Esophagus muscularis mucosa (tissue), 4 donors: ENCODE results near the gene TNIP3. TPM values are rescaled to one million over a fixed set of nuclear protein-coding genes. Genes with fewer than 3 reads are reported as not detected.

Experiments
- DNase-seq: peaks from one replicate; pipeline ENCODE4 v3.0.0-alpha.2; 2017; ENCODE audit errors: extremely low spot score
- H3K27ac ChIP-seq, 4 donors: fragments of 200-600 bp; sonication (generic); replicated peaks in 1 of 4; 1 replicate in 3 of 4; 2 replicates in 1 of 4; pipeline ENCODE4 v1.5.1; 2016 to 2019; ENCODE audit warnings: mild to moderate bottlenecking in 1 of 4
- H3K27me3 ChIP-seq, 4 donors: fragments of 200-600 bp; sonication (generic); one replicate each; pipeline versions ENCODE4 v1.5.1 to v1.6.0; 2016 to 2019
- H3K36me3 ChIP-seq, 4 donors: fragments of 200-600 bp; sonication (generic); one replicate each; pipeline ENCODE4 v1.5.1; 2016 to 2019
- H3K4me1 ChIP-seq, 4 donors: fragments of 200-600 bp; sonication (generic); one replicate each; pipeline ENCODE4 v1.5.1; 2016 to 2019
- H3K4me3 ChIP-seq, 4 donors: fragments of 200-600 bp; sonication (generic); 1 replicate in 2 of 4; 2 replicates in 2 of 4; pipeline ENCODE4 v1.5.1; 2016 to 2019; ENCODE audit warnings: mild to moderate bottlenecking in 4 of 4, moderate library complexity in 1 of 4
- H3K9me3 ChIP-seq, 4 donors: fragments of 200-600 bp; sonication (generic); 1 replicate in 3 of 4; 2 replicates in 1 of 4; pipeline ENCODE4 v1.5.1; 2016 to 2019
- CTCF ChIP-seq, 3 experiments: fragments of 200-600 bp in 2 of 3; fragments of 450-650 bp in 1 of 3; sonication (generic) in 2 of 3; IDR thresholded peaks; one replicate each; pipeline ENCODE4 v1.5.1; 2017 to 2019; ENCODE audit warnings: antibody characterized with exemption in 3 of 3, mild to moderate bottlenecking in 2 of 3, moderate library complexity in 1 of 3
- EP300 ChIP-seq: sonication (generic); formaldehyde crosslinking; IDR thresholded peaks from one replicate; pipeline ENCODE4 v1.6.1; 2017; ENCODE audit warnings: antibody characterized with exemption
- POLR2A ChIP-seq: fragments of 450-650 bp; IDR thresholded peaks from one replicate; pipeline ENCODE4 v1.6.1; 2017; ENCODE audit warnings: antibody characterized with exemption, moderate library complexity, mild to moderate bottlenecking, low read depth
- POLR2AphosphoS5 ChIP-seq, 2 donors: sonication (generic); formaldehyde crosslinking; IDR thresholded peaks; one replicate each; pipeline ENCODE4 v1.6.1; 2017; ENCODE audit warnings: antibody characterized with exemption in 2 of 2
- WGBS: methylation state at CpG from one replicate; pipeline ENCODE4 v1.1.5; 2018; 5-methylcytosine and 5-hydroxymethylcytosine counted together
- intact Hi-C: fragments of 100-400 bp; cut with DNase I; formaldehyde crosslinking; loops from one replicate; pipeline ENCODE4 v1.15.1; 2023
- total RNA-seq, 4 donors: library from RNA; depleted of rRNA; stranded (reverse); fragments of >200 nt; gene quantifications; one replicate each; pipeline versions ENCODE4 v1.1.0 to v1.2.1, GENCODE V29; 2016

The TNIP3 gene
- total RNA-seq, 4 donors from 2014 or later: 2.2 TPM; not detected in 3

GRCh38 chr4:121182296-121182695 lies 18.2 kb upstream of the TNIP3 start:
- H3K4me1 ChIP-seq: no peaks in the 10 kb centered on the region
- no peaks in the 10 kb centered on the region for H3K9me3 ChIP-seq
- WGBS: 50% methylated on average over 3 of the region's 3 CpGs
- TF ChIP-seq POLR2AphosphoS5 (IDR thresholded peaks at IDR 0.05) (no peak), EP300 (no peak), CTCF (IDR thresholded peaks at IDR 0.05) (no peak), POLR2A (no peak)
- no peak for DNase-seq
- no peaks in the 10 kb centered on the region for H3K27me3 ChIP-seq
- intact Hi-C loops: no loop called here
- no peak overlapping the region for H3K4me3 ChIP-seq
- no peak overlapping the region for H3K27ac ChIP-seq
- no peaks in the 10 kb centered on the region for H3K36me3 ChIP-seq

- Histone ChIP-seq H3K9me3 (no peaks in the 10 kb centered on the region), H3K27me3 (no peaks in the 10 kb centered on the region), H3K4me3 (no peak overlapping the region), H3K36me3 (no peaks in the 10 kb centered on the region), H3K27ac (no peak overlapping the region), H3K4me1 (no peaks in the 10 kb centered on the region)
- intact Hi-C loops: no loop called here
- DNase-seq: no peak
- 92% methylated on average over 1 of the region's 1 CpG for WGBS
- no peak for TF ChIP-seq POLR2A
- TF ChIP-seq EP300: no peak
- TF ChIP-seq POLR2AphosphoS5 (IDR thresholded peaks at IDR 0.05): no peak
- no peak for TF ChIP-seq CTCF (IDR thresholded peaks at IDR 0.05)
These were observed 17.4 kb upstream of the TNIP3 start for GRCh38 chr4:121181493-121181892.

- 86% methylated on average over 3 of the region's 3 CpGs for WGBS
- intact Hi-C loops: no loop called here
- H3K36me3 ChIP-seq: no peaks in the 10 kb centered on the region
- no peak for DNase-seq
- no peaks in the 10 kb centered on the region for H3K27me3 ChIP-seq
- no peaks in the 10 kb centered on the region for H3K4me1 ChIP-seq
- H3K27ac ChIP-seq: no peak overlapping the region
- H3K4me3 ChIP-seq: no peak overlapping the region
- TF ChIP-seq EP300 (no peak), POLR2AphosphoS5 (IDR thresholded peaks at IDR 0.05) (no peak), CTCF (IDR thresholded peaks at IDR 0.05) (no peak), POLR2A (no peak)
- H3K9me3 ChIP-seq: no peaks in the 10 kb centered on the region
These were observed 16.4 kb upstream of the TNIP3 start for GRCh38 chr4:121180558-121180957.

DNA sequence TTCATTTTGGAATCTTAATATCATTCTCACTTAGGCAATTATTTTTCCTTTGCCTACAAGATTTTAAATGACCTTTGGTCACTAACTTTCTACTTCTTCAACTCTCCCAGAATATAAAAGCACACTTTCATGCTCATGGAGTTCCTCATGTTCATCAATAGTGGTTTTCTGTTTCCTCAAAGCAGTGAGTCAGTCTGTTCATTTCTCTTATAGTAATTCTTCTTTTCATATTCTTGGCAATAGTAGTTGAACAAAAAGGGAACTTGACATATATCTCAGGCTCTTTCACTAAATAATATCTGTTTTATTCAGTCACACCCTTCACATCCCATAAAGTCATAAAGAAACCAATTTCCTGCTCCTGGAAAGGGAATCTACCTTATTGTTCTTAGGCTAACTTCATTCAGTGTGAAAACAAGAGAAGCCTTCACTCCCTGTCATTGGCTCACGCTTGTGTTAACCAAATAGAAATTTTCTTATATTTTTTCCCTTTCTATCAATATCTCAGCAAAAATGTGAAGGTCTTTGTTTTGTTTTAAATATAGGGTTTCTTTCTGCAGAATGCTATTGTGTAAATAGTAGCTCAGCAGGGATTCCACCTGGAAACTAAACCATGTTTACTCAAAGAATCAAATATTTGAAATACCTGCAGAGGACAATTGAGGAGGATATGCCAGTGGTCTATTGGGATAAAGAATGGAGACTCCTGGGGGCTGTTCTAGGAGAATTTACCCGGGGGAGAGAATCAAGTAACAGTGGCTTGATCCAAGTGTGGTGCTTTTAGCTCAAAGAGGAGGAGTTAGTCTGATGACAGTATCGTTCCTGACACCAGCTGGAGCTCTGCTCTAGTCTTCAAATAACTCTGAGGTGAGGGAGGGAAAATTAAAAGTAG lies 13.4 kb upstream of the TNIP3 start:
- no peak overlapping the region for H3K4me3 ChIP-seq
- intact Hi-C loops: no loop called here
- WGBS: 49% methylated on average over 3 of the region's 3 CpGs
- no peaks in the 10 kb centered on the region for H3K4me1 ChIP-seq
- no peaks in the 10 kb centered on the region for H3K36me3 ChIP-seq
- H3K27me3 ChIP-seq: peaks cover 0 to 3% (median 0%) of the 10 kb centered on the region in 4 donors
- H3K27ac ChIP-seq: no peak overlapping the region
- H3K9me3 ChIP-seq: no peaks in the 10 kb centered on the region
- DNase-seq: no peak
- TF ChIP-seq POLR2A (no peak), CTCF (IDR thresholded peaks at IDR 0.05) (no peak), POLR2AphosphoS5 (IDR thresholded peaks at IDR 0.05) (no peak), EP300 (no peak)
